ENCODE measurements around the gene STAC3. TPM values are rescaled to one million over a fixed set of nuclear protein-coding genes. Genes with fewer than 3 reads are reported as not detected.

STAC3 gene
- polyA plus RNA-seq, 2 of the 4 experiments (the other 2 are of a cell fraction) = 0.40 to 0.43 TPM

DNA sequence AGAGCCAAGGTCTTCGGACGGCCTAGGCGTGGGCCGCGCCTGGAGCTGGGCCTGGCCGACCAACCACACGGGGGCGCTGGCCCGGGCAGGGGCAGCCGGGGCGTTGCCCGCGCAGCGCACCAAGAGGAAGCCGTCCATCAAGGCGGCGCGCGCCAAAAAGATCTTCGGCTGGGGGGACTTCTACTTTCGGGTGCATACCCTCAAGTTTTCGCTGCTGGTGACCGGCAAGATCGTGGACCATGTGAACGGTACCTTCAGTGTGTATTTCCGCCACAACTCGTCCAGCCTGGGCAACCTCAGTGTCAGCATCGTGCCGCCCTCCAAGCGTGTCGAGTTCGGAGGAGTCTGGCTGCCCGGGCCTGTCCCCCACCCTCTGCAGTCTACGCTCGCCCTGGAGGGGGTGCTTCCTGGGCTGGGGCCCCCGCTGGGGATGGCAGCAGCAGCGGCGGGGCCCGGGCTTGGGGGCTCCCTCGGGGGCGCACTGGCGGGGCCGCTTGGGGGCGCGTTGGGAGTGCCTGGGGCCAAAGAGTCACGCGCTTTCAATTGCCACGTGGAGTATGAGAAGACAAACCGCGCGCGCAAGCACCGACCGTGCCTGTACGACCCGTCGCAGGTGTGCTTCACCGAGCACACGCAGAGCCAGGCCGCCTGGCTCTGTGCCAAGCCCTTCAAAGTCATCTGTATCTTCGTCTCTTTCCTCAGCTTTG is 25.9 kb downstream of the STAC3 start:
- FAIRE-seq (no peak), ATAC-seq (peak in 1 of 2 experiments; percentile 55; a peak in 3 of 6 replicates), DNase-seq (ENCODE audit: low read depth in 1 of 2, low spot score in 1 of 2) (no peak)
- H3K4me1 ChIP-seq = 0 out of 3 replicates have a peak, but pooled peaks cover 3% of the 10 kb centered on the region
- TF ChIP-seq RAD21 (conservative IDR thresholded peaks at IDR 0.05 in 1 of 2, IDR thresholded peaks at IDR 0.05 in 1 of 2) (no peak), EHMT2 (IDR thresholded peaks at IDR 0.05; ENCODE audit: low read depth) (no peak), ZNF302 (CRISPR knock-in tag; IDR thresholded peaks at IDR 0.05) (no peak), HEYL (CRISPR knock-in tag; IDR thresholded peaks at IDR 0.05) (no peak), POLR2A (IDR thresholded peaks at IDR 0.05; ENCODE audit: low read length) (no peak), HOXB5 (CRISPR knock-in tag; IDR thresholded peaks at IDR 0.05) (no peak), TFCP2L1 (CRISPR knock-in tag; IDR thresholded peaks at IDR 0.05) (no peak)
- TF ChIP-seq, protein P1, sequence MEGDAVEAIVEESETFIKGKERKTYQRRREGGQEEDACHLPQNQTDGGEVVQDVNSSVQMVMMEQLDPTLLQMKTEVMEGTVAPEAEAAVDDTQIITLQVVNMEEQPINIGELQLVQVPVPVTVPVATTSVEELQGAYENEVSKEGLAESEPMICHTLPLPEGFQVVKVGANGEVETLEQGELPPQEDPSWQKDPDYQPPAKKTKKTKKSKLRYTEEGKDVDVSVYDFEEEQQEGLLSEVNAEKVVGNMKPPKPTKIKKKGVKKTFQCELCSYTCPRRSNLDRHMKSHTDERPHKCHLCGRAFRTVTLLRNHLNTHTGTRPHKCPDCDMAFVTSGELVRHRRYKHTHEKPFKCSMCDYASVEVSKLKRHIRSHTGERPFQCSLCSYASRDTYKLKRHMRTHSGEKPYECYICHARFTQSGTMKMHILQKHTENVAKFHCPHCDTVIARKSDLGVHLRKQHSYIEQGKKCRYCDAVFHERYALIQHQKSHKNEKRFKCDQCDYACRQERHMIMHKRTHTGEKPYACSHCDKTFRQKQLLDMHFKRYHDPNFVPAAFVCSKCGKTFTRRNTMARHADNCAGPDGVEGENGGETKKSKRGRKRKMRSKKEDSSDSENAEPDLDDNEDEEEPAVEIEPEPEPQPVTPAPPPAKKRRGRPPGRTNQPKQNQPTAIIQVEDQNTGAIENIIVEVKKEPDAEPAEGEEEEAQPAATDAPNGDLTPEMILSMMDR (IDR thresholded peaks at IDR 0.05) = no peak
- TF ChIP-seq, protein P2, sequence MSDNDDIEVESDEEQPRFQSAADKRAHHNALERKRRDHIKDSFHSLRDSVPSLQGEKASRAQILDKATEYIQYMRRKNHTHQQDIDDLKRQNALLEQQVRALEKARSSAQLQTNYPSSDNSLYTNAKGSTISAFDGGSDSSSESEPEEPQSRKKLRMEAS (IDR thresholded peaks at IDR 0.05) = no peak
- no peak overlapping the region for H3K4me3 ChIP-seq
- no peak overlapping the region for H3K27ac ChIP-seq
- no peaks in the 10 kb centered on the region for H3K9me3 ChIP-seq
- CTCF ChIA-PET = interaction anchor here (0.9 to 26.5 kb wide), 6 partner anchors 8 to 53 kb away, joined by 3 to 615 read pairs (median 4); partner anchors contain the start of gene NXPH4
- 86% methylated on average over 46 of the region's 61 CpGs for WGBS (ENCODE audit: missing lambda C conversion rate)
- POLR2A ChIA-PET = no interaction called here
- no peak overlapping the region for H3K4me2 ChIP-seq

DNA sequence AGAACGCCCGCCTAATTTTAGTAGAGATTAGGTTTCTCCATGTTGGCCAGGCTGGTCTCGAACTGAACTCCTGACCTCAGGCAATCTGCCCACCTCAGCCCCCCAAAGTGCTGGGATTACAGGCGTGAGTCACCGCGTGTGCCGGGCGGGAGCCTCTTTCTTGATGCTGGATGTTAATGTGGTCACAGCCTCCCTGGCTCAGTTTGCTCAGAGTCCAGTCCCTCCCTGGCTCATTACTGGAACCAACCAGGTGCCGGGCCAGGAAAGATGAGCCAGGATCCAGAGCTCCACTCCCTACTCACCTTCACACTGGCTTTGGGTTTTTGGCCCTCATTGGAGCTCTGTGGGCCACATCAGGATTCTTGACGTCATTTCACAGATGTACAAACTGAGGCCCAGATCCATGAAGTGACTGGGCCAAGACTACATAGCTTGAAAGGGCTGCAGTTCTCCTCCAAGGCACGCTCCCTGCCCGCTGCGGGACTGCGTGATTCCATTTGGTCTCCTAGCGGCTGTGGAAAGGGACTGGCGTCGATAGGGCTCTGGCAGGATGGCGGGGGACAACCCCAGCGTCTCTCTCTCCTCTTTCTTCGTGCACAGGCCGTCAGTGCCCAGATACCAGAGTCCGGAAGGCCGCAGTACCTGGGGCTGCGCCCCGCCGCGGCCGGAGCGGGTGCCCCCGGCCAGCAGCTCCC is 26.6 kb downstream of the STAC3 start:
- CTCF ChIA-PET = interaction anchor here (0.9 to 26.5 kb wide), 6 partner anchors 8 to 53 kb away, joined by 3 to 615 read pairs (median 4); partner anchors contain the start of gene NXPH4
- Histone ChIP-seq H3K4me1 (0 out of 3 replicates have a peak, but pooled peaks cover 3% of the 10 kb centered on the region), H3K27ac (no peak overlapping the region), H3K4me2 (no peak overlapping the region), H3K4me3 (no peak overlapping the region), H3K9me3 (no peaks in the 10 kb centered on the region)
- FAIRE-seq = no peak
- TF ChIP-seq PHF8 (IDR thresholded peaks at IDR 0.05; ENCODE audit: borderline replicate concordance, low read depth) (no peak), CEBPB (IDR thresholded peaks at IDR 0.05) (no peak), RFX5 (IDR thresholded peaks at IDR 0.05) (no peak), KDM1A (IDR thresholded peaks at IDR 0.05; ENCODE audit: low read depth) (no peak), HDAC2 (IDR thresholded peaks at IDR 0.05) (no peak), JUN (IDR thresholded peaks at IDR 0.05) (no peak), HOXA7 (CRISPR knock-in tag; IDR thresholded peaks at IDR 0.05) (no peak), ZSCAN20 (CRISPR knock-in tag; IDR thresholded peaks at IDR 0.05) (no peak), TFCP2L1 (CRISPR knock-in tag; IDR thresholded peaks at IDR 0.05) (no peak)
- TF ChIP-seq, protein P1 (IDR thresholded peaks at IDR 0.05) = no peak
- POLR2A ChIA-PET = no interaction called here
- no peak for ATAC-seq
- no peak for DNase-seq (ENCODE audit: low read depth in 1 of 2, low spot score in 1 of 2)
- 91% methylated on average over 30 of the region's 30 CpGs for WGBS (ENCODE audit: missing lambda C conversion rate)
